HG02759 (cell line): ENCODE data around the gene TRMT13.

ENCODE experiments used
- ATAC-seq: cut with Tn5 transposase; IDR thresholded peaks from one replicate; pipeline ENCODE4 v1.9.1; 2021; ENCODE audit warnings: mild to moderate bottlenecking, moderate library complexity; ENCODE audit not compliant: unreplicated experiment

The TRMT13 gene, protein sequence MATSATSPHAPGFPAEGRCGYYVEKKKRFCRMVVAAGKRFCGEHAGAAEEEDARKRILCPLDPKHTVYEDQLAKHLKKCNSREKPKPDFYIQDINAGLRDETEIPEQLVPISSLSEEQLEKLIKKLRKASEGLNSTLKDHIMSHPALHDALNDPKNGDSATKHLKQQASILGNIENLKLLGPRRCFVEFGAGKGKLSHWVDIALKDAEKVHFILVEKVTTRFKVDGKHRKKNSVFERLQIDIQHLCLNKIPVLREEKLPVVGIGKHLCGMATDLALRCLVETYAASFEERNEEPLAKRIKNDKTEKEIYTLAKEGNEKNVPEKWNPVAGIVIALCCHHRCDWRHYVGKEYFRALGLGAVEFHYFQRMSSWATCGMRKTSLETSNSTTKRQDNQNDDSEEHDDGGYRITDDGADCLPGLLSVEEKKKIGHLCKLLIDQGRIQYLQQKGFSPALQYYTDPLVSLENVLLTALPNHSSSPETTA

DNA sequence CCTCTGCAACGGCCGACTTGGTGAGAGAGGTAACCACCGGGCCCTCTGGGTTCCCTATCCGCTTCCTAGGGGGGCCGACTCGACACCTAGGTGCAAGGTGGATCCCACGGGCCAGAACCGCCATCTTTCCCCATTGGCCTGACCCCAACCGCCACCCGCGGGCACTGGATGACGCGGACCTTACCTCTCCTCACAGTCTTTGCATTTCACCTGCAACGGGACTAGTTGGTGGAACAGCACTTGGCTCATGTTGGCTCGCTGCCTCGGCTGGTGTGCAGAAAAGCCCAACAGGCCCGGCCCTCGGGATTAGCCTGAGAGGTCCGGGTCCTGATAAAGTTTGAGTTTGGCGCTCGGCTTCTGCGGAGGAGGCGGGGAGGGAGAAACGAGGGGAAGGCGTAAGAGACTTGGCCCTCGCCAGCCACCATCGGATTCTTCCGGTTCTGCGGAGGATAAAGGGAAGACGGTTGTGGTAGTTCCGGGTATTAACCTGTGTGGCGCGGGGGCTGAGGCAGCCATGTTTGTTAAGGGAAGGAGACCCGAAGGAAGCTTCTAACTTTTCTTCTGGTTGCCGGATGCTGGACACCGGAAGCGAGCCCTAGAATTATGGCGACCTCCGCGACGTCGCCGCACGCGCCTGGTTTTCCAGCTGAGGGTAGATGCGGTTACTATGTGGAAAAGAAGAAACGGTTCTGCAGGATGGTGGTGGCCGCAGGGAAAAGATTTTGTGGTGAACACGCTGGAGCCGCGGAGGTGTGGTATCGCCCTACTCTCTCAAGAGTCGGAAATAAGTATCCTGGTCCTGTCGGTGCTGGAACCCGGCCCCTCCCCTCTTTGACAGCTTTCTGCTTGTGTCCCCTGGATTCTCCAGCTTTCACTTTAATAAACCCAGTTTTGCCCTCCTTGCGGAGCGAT, at the start of gene TRMT13, which contains the start of gene SASS6:
Gene TRMT13 (plus strand): TSS at position 598 of the 912 bp plus-strand sequence. CDS start 6 bp downstream, at position 604.
Gene SASS6 (minus strand): TSS at position 365 of the 912 bp plus-strand sequence. CDS start 116 bp downstream, at position 249.
- ATAC-seq: peak; percentile 90

DNA sequence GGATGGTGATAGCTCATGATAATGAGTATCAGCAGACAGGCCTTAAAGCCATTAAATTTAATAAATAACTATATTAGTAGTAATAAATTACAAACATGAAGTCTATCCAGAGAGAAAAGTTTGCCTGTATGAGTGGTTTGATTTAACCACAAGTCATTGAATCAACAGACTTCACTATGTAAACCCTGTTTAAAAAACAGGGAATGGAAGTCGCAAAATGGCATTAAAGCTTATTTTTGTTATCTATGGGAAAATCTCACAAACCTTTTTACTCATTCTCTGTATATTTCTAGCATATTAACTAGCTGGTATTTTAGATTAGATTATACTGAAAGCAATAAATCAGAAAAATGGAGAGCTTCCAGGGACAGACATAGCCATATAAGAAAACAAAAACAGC, 45.6 kb upstream of the TRMT13 start:
- no peak for ATAC-seq

DNA sequence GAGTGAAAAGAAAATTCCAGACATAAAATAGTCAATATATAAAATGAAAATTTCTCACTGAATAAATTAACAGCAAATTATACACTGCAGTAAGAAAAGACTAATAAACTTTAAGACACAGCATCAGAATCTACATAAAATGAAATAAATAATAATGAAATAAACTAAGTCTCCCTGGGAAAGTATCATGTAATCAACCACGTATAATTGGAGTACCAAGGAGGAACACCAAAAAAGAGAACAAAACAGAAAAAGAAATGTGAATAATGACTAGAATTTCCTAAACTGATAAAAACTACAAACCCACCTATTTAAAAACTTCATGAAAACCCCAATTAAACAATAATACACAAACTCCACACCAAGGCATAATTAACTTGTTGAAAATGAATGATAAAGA, 43.9 kb upstream of the TRMT13 start:
- ATAC-seq: no peak

DNA sequence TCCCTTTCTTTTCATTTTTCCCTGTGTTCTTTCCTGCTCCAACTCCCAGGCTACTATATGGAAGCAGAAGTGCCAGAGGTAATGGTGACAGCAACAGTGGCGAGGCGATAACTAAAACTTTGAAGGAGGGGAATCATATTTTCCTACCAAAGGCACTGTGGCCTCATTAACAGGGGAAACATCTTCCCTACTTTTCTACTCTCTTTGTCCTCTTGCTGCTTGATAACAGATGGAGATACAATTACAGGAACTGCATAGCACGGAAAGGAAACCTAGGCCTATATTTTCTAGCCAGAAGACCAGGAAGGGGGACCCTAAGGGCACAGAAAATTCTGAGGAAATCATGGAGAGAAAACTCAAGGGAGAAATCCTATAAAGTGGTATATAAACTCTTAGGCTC, 42.5 kb upstream of the TRMT13 start:
- ATAC-seq: no peak

DNA sequence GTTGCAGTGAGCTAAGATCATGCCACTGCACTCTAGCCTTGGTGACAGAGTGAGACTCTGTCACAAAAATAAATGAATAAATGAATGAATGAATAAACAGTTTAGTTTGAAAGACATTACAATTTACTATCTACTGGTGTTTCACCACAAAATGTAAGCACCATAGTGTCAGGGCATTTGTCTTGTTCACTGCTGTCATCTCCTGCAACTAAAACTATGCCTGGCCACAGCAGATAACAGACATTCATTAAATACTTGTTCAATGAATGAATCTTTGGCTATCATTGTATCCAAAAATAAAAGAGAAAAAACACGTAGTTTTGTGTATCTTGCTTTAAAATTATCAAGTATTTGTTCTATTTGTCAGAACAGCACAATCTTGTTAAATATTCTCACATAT, 32.8 kb upstream of the TRMT13 start:
- no peak for ATAC-seq

DNA sequence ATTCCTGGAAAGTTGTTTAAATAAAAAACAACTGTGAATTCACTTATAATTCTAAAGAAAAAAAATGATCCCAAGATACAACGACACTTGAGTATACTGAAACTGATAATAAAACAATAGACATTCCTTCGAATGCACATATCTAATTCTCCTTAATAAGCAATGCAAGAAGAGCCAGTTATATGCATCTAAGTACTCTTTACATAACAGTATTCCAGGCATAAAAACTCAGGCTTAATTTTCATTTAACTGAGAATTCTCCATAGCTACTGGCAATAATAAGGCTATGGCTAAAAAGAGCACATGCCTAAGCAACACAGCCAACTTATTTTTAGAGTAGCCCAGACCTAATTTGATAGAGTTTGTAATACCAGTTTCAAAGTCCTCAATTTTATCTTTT, 31.4 kb upstream of the TRMT13 start:
- ATAC-seq: no peak

DNA sequence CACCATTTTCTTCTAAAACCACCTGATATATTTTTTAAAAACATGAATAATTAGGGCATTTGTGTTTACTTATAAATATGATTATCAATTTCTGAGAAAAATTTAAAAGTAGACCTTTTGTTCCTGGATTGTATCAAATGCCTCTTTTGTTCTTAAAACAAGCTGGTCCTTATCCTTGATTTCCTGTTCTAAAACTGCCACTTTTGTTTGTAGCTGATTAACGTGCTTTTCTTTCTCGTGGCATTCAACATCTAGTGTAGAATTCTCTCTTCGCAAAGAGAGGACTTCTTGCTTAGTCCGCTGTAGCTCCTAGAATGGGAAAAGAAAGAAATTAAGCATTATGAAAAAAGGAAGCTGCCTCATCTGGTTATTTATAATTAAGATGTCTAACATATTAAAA, 25.3 kb upstream of the TRMT13 start:
- no peak for ATAC-seq

DNA sequence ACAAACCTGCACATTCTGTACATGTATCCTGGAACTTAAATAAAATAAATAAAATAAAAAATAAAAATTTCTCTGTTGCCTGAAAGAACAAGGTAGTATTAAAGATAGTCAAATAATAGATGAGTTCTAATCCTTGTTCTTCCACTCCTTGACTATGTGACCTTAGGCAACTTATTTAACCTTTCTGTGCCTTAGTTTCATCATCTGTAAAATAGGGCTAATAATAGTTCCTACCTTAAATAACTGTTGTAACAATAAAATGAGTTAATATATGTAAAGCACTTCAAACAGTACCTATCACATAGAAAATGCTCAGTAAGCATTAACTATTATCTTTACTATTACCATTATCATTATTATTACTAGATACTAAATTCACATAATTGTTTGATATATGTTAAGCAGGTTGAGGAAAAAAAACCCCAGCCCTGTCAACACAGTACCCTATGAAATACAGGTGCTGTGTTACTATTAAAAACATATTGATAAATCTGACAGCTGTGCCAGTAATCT, 23.4 kb upstream of the TRMT13 start:
- no peak for ATAC-seq

DNA sequence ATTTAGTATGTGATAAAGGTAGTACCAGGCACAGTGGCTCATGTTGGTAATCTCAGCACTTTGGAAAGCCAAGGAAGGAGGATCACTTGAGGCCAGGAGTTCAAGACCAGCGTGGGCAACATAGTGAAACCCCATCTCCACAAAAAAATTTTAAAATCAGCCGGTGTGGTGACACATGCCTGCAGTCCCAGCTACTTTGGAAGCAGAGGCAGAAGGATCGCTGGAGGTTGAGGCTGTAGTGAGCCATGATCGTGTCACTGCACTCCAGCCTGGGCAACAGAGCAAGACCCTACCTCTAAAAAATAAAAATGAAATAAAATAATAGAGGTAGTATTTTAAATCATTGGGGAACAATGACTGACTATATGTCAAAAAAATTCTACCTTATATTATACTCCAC, 17.4 kb upstream of the TRMT13 start:
- ATAC-seq: no peak

DNA sequence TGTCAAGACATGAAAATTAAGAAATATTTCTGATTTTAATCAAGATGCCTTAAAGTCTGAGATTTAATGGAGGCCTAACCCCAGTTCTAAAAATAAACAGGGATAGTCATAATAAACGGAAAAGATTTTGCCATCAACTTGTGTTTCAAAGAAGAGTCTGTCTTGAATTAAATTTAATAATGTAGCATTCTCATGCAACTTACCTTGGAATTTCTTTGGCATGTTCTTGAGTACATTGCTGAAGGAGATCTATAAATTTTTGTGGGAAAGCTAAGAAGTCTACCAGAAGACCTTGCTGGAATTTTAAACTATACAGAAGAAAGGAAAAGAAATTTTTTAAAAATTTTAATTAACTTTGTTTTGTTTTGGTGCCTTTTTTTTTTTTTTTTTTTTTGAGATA, 10.8 kb upstream of the TRMT13 start:
- ATAC-seq: no peak

DNA sequence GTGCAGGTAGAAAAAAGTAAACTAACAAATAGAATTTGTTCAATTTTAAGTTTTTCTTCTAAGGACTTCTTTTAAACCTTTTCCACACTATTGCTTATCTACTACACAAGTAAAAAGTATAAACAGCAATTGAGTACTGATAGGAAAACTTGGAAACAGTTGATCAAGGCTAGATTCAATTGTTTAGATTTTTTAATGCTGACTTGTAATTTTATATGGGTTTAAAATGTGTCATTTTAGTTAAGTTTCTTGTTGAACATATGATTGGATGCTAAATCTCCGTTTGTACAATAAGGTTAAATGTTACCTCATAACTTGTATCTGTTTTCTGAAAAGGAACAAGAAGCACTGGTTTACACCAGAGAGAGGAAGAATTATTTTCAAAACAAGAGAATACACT, 5.7 kb upstream of the TRMT13 start:
- ATAC-seq: no peak

DNA sequence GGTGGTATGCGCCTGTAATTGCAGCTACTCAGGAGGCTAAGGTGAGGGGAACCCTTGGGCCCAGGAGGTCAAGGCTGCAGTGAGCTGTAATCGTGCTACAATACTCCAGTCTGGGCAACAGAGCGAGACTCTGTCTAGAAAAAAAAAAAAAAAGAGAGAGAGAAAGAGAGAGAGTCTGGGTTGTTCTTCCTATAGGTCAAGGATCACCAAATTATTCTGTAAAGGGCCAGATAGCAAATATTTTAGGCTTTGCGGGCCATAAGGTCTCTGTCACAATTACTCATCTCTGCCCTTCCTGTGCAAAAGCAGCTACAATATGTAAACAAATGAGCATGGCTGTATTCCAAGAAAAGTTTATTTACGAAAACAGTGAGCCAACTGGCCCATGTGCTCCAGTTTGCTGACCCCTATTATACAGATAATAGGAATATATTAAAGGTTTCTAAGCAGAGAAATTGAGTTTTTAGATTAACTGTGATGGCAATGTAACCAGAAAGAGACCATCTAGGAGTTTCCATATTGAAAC, 2.3 kb upstream of the TRMT13 start:
- no peak for ATAC-seq

DNA sequence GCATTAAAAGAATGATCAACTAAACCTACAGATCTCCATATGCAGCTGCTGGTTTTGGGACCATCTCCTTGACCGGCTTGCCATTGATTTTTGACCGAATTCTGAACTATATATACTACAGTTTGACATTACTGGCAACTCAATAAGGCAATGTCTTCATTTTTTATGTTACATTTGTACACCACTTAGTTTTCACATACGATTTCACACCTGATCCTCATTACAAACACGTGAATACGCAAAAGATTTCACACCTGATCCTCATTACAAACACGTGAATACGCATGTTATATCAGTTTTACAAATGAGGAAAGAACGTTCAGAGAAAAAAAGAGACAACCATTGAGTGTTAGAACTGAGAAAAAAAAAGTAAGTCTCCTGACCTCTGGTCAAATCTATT, 1.3 kb upstream of the TRMT13 start:
- ATAC-seq: no peak

DNA sequence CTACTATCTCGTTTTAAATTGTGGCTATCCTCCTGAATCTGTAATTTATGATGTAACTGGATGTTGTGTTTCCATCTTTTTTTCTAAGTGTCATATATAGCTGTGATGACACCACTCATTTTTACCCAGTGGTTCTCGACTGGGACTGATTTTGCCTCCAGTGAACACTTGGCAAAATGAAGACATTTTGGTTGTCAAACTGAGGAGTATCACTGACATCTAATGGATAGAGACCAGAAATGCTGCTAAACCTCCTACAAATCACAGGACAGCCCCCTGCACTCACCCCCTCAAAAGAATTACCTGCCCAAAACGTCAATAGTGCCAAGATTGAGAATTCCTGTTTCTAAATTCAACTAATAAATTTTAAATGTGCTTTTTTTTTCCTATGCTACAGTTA, 1.9 kb downstream of the TRMT13 start:
- no peak for ATAC-seq

DNA sequence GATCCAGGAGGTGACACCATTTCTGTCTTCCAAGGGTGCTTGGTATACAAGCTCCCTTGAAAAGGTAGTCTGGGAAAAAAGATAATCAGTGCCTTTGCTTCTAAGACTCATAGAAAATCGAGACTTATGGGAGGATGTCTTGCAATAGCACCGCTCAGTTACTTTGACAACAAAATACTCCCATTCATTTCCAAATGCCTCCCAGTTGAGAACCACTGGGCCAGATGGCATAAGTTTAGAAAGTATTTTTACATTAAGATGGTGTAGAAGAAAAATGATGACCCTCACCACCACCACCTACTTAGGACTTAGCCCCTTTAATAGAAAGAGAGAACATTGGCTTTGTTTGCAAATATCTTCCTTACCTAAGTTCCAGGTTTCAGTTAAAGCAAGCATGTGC, 4.6 kb downstream of the TRMT13 start:
- ATAC-seq: no peak

DNA sequence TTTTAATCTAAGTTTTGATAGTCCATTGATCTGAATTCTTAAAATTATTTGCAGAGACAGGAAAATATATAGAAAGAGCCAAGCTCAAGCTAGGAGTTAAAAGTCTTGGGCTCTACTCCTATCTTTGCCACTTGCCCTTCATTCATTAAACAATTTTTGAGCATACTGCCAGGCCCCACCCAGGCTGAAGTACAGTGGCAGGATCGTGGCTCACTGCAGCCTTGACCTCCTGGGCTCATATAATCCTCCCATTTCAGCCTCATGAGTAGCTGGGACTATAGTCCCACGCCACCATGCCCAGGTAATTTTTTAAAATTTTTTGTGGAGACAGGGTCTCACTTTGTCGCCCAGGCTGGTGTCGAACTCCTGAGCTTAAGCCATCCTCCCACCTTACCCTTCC, 8.2 kb downstream of the TRMT13 start:
- ATAC-seq: no peak

DNA sequence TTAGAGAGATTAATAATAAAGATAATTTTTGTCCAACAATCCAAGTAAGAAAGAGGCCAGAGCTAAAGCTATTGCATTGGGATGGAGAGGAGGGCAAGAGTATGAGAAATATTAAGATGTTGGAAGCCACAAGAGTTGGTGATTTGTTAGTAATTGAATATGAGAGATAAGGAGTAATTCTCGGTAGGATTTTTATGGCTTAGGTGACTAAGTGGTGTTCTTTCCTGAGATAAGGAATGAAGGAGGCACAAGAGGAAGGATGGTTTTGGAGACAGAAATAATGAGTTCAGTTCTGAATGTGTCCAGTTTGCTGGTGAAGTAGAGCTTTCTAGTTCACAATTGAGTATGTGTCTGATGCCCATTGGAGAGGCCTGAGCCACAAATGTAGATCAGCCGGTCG, 9.4 kb downstream of the TRMT13 start:
- ATAC-seq: no peak

DNA sequence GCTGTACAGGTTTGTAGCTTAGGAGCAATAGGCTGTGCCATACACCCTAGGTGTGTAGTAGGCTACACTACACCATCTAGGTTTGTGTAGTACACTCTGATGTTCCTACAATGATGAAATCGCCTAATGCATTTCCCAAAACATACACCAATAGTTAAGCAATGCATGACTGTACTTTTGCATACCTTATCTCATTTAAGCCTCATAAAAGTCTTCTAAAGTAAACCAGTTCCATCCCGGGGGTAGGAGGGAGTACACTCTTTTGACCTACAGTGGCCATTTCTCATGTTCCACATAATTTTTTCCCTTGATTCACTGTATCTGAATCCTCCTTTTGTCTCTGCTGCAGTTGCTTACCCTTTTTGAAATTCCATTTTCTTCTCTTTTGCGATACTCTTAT, 12.2 kb downstream of the TRMT13 start:
- ATAC-seq: no peak

DNA sequence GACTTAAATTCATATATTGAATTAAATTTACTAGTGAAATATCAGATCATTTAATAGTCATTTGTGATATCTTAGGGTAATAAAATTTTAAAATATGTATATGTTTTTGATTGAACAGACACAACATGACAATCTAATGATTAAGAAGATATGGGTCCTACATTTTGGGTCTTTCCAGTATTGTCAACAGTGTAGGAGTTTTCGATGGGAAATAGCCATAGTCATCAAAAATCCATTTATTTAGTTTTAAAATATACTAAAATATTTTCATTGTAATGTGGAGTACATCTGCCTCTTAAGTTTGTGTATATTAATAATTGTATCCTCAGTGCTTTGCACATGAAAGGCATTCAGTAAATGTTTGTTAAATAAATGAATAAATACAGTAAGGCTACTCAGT, 14.0 kb downstream of the TRMT13 start:
- ATAC-seq: no peak

DNA sequence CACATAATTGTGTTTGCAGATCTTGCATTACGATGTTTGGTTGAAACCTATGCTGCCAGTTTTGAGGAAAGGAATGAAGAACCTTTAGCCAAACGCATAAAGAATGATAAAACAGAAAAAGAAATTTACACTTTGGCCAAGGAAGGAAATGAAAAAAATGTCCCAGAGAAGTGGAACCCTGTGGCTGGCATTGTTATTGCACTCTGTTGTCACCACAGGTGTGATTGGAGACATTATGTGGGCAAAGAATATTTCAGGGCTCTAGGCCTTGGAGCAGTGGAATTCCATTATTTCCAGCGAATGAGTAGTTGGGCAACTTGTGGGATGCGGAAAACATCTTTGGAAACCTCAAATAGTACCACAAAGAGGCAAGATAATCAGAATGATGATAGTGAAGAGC, 14.9 kb downstream of the TRMT13 start:
- ATAC-seq: no peak

DNA sequence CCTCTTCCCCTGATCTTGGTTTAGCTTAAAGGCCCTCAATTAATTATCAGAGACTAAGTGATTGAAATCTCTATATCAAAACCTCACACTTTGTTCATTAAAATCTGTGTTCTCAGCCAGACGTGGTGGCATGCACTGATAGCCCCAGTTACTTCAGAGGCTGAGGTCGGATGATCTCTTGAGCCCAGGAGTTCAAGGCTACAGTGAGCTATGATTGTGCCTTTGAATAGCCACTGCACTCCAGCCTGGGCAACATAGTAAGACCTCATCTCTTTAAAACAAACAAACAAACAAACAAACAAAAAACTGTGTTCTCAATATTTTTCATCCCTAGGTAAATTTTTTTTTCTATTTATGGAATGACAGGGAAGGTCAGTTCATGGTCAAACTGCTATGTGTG, 18.7 kb downstream of the TRMT13 start:
- peak; percentile 20 for ATAC-seq
